Measurements from ENCODE around the gene MTCH2.

The MTCH2 gene

DNA sequence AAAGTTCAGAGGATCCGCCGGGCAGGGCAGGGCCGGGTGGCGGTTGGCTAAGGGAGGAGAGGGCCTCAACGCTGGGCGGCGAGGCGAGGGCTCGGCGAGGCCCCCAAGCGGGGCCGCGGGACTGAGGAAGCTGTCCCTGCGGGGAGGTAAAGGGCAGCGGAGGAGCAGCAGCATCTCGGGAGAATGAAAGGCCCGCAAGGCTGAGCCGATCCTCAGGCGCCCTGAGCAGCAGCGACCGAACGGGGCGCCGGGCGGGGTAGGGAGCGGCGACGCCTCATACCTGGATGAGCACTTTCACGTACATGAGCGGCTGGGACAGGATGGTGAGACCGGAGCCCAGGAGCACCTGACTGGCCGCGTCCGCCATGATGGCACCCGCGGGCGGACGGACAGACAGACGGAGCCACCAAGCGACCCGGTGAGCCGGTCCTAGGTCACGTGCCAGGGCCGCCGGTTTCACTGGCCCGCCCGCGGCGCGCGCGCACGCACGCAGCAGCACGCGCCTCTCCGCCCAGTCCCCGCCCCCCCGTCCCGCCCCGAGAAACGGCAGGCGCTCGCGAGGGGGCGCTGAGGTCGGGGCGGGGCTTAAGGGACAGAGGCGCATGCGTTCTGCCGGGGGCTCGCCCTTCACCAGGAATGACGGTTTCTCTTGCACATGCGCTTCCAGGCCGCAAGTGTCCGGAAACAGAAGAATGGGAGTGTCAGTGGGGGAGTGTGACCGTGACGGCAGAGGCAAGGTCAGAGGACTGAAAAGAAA is at the start of gene MTCH2:
TSS of gene MTCH2 (minus strand) at position 461 of the 757 bp plus-strand sequence. CDS start at position 367, 94 bp downstream.
- Histone ChIP-seq H3K9ac (ENCODE audit: low read depth, low read length, poor library complexity, severe bottlenecking) (peak within 1 kb of the TSS; percentile 90), H3K4me2 (ENCODE audit: low read depth, low read length, poor library complexity, severe bottlenecking) (peak within 1 kb of the TSS; percentile 97), H3K79me2 (ENCODE audit: insufficient read depth, low read length) (peaks cover 38% of the 10 kb centered on the region), H3K9me3 (ENCODE audit: insufficient read depth, low read depth, low read length) (no peaks in the 10 kb centered on the region), H3F3A (ENCODE audit: low read depth) (no peaks in the 10 kb centered on the region), H3K4me1 (ENCODE audit: insufficient read depth, low read length, poor library complexity, severe bottlenecking) (peaks cover 23% of the 10 kb centered on the region), H4K20me1 (ENCODE audit: insufficient read depth, low read length, poor library complexity, severe bottlenecking) (peaks cover 10% of the 10 kb centered on the region), H3K4me3 (ENCODE audit: low read length, poor library complexity, severe bottlenecking) (peak within 1 kb of the TSS; percentile 89), H3K36me3 (ENCODE audit: insufficient read depth, low read length) (peaks cover 8% of the 10 kb centered on the region; the same call in 1 of the 2 replicates), H2AFZ (ENCODE audit: low read length) (peak within 1 kb of the TSS; percentile 70), H3K27me3 (ENCODE audit: insufficient read depth, low read length, poor library complexity, severe bottlenecking) (no peaks in the 10 kb centered on the region), H3K9me2 (replicated peaks; ENCODE audit: low read depth, low read length) (no peaks in the 10 kb centered on the region)
- TF ChIP-seq EZH2phosphoT487 (IDR thresholded peaks at IDR 0.05; ENCODE audit: borderline replicate concordance) = no peak
- TF ChIP-seq, protein P1, sequence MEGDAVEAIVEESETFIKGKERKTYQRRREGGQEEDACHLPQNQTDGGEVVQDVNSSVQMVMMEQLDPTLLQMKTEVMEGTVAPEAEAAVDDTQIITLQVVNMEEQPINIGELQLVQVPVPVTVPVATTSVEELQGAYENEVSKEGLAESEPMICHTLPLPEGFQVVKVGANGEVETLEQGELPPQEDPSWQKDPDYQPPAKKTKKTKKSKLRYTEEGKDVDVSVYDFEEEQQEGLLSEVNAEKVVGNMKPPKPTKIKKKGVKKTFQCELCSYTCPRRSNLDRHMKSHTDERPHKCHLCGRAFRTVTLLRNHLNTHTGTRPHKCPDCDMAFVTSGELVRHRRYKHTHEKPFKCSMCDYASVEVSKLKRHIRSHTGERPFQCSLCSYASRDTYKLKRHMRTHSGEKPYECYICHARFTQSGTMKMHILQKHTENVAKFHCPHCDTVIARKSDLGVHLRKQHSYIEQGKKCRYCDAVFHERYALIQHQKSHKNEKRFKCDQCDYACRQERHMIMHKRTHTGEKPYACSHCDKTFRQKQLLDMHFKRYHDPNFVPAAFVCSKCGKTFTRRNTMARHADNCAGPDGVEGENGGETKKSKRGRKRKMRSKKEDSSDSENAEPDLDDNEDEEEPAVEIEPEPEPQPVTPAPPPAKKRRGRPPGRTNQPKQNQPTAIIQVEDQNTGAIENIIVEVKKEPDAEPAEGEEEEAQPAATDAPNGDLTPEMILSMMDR (conservative IDR thresholded peaks at IDR 0.05; ENCODE audit: low read length) = 0 out of 2 replicates have a peak, but pooled peaks have one; percentile 10

GRCh38 chr11:47691979-47692378 is 49.6 kb upstream of the MTCH2 start:
- Histone ChIP-seq H3K27me3 (ENCODE audit: insufficient read depth, low read length, poor library complexity, severe bottlenecking) (no peaks in the 10 kb centered on the region), H3K79me2 (ENCODE audit: insufficient read depth, low read length) (no peaks in the 10 kb centered on the region), H3K4me2 (ENCODE audit: low read depth, low read length, poor library complexity, severe bottlenecking) (no peak overlapping the region), H3K4me1 (ENCODE audit: insufficient read depth, low read length, poor library complexity, severe bottlenecking) (no peaks in the 10 kb centered on the region), H2AFZ (ENCODE audit: low read length) (0 out of 2 replicates have a peak overlapping the region, but pooled peaks have one; percentile 3), H3K9me3 (ENCODE audit: insufficient read depth, low read depth, low read length) (no peaks in the 10 kb centered on the region), H3K4me3 (ENCODE audit: low read length, poor library complexity, severe bottlenecking) (no peak overlapping the region), H3K36me3 (ENCODE audit: insufficient read depth, low read length) (no peaks in the 10 kb centered on the region), H3K9me2 (replicated peaks; ENCODE audit: low read depth, low read length) (no peaks in the 10 kb centered on the region), H4K20me1 (ENCODE audit: insufficient read depth, low read length, poor library complexity, severe bottlenecking) (no peaks in the 10 kb centered on the region), H3K9ac (ENCODE audit: low read depth, low read length, poor library complexity, severe bottlenecking) (no peak overlapping the region), H3F3A (ENCODE audit: low read depth) (no peaks in the 10 kb centered on the region)
- TF ChIP-seq, protein P1 (conservative IDR thresholded peaks at IDR 0.05; ENCODE audit: low read length) = no peak
- TF ChIP-seq EZH2phosphoT487 (IDR thresholded peaks at IDR 0.05; ENCODE audit: borderline replicate concordance) = no peak

DNA sequence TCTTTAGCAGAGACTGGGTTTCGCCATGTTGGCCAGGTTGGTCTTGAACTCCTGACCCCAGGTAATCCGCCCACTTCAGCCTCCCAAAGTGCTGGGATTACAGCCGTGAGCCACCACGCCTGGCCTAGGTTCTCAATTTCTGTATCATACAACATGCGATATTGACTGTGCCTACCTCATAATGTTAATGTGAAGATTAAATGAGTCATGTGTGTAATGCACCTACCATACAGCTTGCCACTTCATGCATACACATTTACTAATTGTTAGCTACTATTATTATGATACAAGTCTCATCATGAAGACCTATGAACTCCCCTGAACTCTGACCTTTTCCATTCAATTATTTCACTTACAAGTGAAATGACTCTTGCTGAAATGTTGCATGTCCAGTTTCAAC is 47.1 kb upstream of the MTCH2 start:
- H3K27me3 ChIP-seq (ENCODE audit: insufficient read depth, low read length, poor library complexity, severe bottlenecking) = no peaks in the 10 kb centered on the region
- H3K4me2 ChIP-seq (ENCODE audit: low read depth, low read length, poor library complexity, severe bottlenecking) = no peak overlapping the region
- no peaks in the 10 kb centered on the region for H3K36me3 ChIP-seq (ENCODE audit: insufficient read depth, low read length)
- no peaks in the 10 kb centered on the region for H3K9me3 ChIP-seq (ENCODE audit: insufficient read depth, low read depth, low read length)
- no peaks in the 10 kb centered on the region for H3K79me2 ChIP-seq (ENCODE audit: insufficient read depth, low read length)
- no peak overlapping the region for H2AFZ ChIP-seq (ENCODE audit: low read length)
- H3F3A ChIP-seq (ENCODE audit: low read depth) = no peaks in the 10 kb centered on the region
- no peaks in the 10 kb centered on the region for H4K20me1 ChIP-seq (ENCODE audit: insufficient read depth, low read length, poor library complexity, severe bottlenecking)
- no peaks in the 10 kb centered on the region for H3K9me2 ChIP-seq (replicated peaks; ENCODE audit: low read depth, low read length)
- TF ChIP-seq, protein P1 (conservative IDR thresholded peaks at IDR 0.05; ENCODE audit: low read length) = no peak
- no peak for TF ChIP-seq EZH2phosphoT487 (IDR thresholded peaks at IDR 0.05; ENCODE audit: borderline replicate concordance)
- H3K9ac ChIP-seq (ENCODE audit: low read depth, low read length, poor library complexity, severe bottlenecking) = no peak overlapping the region
- no peaks in the 10 kb centered on the region for H3K4me1 ChIP-seq (ENCODE audit: insufficient read depth, low read length, poor library complexity, severe bottlenecking)
- no peak overlapping the region for H3K4me3 ChIP-seq (ENCODE audit: low read length, poor library complexity, severe bottlenecking)

All from Loucy (cell line).